Suppressor macrophage treated with lipopolysaccharide for 4 hours (primary cell): ENCODE measurements around the gene YPEL5.

ENCODE experiments used
- DNase-seq: peaks from one replicate; pipeline ENCODE4 v3.0.0-alpha.2; 2020

Gene YPEL5

GRCh38 chr2:30172627-30173026 is 25.8 kb downstream of the YPEL5 start:
- no peak for DNase-seq

GRCh38 chr2:30177440-30177839 is 30.6 kb downstream of the YPEL5 start:
- DNase-seq = no peak

- no peak for DNase-seq
Observed at GRCh38 chr2:30177956-30178355, 31.1 kb downstream of the YPEL5 start.

GRCh38 chr2:30178618-30179434 is 32.0 kb downstream of the YPEL5 start:
- DNase-seq = no peak

- DNase-seq = no peak
Observed at GRCh38 chr2:30179536-30179935, 32.7 kb downstream of the YPEL5 start.

GRCh38 chr2:30180226-30180625 is 33.4 kb downstream of the YPEL5 start:
- DNase-seq = no peak

- DNase-seq = no peak
Observed at GRCh38 chr2:30181176-30181575, 34.4 kb downstream of the YPEL5 start.

- no peak for DNase-seq
Observed at GRCh38 chr2:30184035-30184434, 37.2 kb downstream of the YPEL5 start.

GRCh38 chr2:30185178-30185577 is 38.4 kb downstream of the YPEL5 start:
- DNase-seq = peak; percentile 66

GRCh38 chr2:30188292-30188691 is 41.5 kb downstream of the YPEL5 start:
- DNase-seq = no peak

GRCh38 chr2:30190637-30191036 is 43.8 kb downstream of the YPEL5 start:
- no peak for DNase-seq

- no peak for DNase-seq
Observed at GRCh38 chr2:30191107-30191506, 44.3 kb downstream of the YPEL5 start.

GRCh38 chr2:30191819-30192271 is 45.0 kb downstream of the YPEL5 start:
- no peak for DNase-seq

GRCh38 chr2:30192314-30192713 is 45.5 kb downstream of the YPEL5 start:
- no peak for DNase-seq

- no peak for DNase-seq
Observed at GRCh38 chr2:30193104-30193681, 46.4 kb downstream of the YPEL5 start.

- DNase-seq = no peak
Observed at GRCh38 chr2:30194421-30194820, 47.6 kb downstream of the YPEL5 start.

GRCh38 chr2:30195016-30195415 is 48.2 kb downstream of the YPEL5 start:
- no peak for DNase-seq

GRCh38 chr2:30197570-30198192 is 50.9 kb downstream of the YPEL5 start:
- no peak for DNase-seq

- peak; percentile 20 for DNase-seq
Observed at GRCh38 chr2:30201990-30202389, 55.2 kb downstream of the YPEL5 start.

GRCh38 chr2:30203156-30203555 is 56.3 kb downstream of the YPEL5 start:
- peak; percentile 10 for DNase-seq

- DNase-seq = no peak
Observed at GRCh38 chr2:30204281-30204680, 57.5 kb downstream of the YPEL5 start.

- no peak for DNase-seq
Observed at GRCh38 chr2:30205456-30205855, 58.6 kb downstream of the YPEL5 start.

GRCh38 chr2:30206461-30207430 is 59.9 kb downstream of the YPEL5 start:
- no peak for DNase-seq
